Measurements from ENCODE around the gene FTO.

The FTO gene

GRCh38 chr16:54173490-54173889, 469.5 kb downstream of the FTO start:
- H3K4me3 ChIP-seq (ENCODE audit: low read depth, low read length) = no peak overlapping the region
- no peak for DNase-seq (ENCODE audit: low read depth)
- TF ChIP-seq CTCF (conservative IDR thresholded peaks at IDR 0.05; ENCODE audit: low read depth, low read length) = no peak

- no peak for TF ChIP-seq CTCF (conservative IDR thresholded peaks at IDR 0.05; ENCODE audit: low read depth, low read length)
- no peak overlapping the region for H3K4me3 ChIP-seq (ENCODE audit: low read depth, low read length)
- no peak for DNase-seq (ENCODE audit: low read depth)
Observed at GRCh38 chr16:54174201-54174600, 470.2 kb downstream of the FTO start.

DNA sequence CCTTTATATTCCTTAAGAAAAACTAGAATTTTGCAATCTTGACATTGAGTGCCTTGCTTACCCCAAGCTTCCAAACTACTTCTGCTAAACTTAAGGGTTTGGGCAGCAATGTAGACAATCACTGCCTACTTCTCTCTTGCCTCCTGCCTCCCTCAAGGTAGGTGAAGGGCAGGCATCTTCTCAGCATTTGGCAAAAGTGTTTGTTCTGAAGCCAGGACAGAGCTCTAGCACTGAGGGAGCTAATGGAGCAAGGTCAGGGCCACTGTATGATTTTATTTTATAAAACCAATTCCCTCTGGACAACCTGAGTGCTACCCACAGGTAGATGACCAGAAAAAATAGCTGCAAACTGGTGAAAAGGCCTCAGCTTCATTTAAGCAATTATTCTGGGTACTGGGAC, 470.8 kb downstream of the FTO start:
- TF ChIP-seq CTCF (conservative IDR thresholded peaks at IDR 0.05; ENCODE audit: low read depth, low read length) = no peak
- no peak overlapping the region for H3K4me3 ChIP-seq (ENCODE audit: low read depth, low read length)
- no peak for DNase-seq (ENCODE audit: low read depth)

DNA sequence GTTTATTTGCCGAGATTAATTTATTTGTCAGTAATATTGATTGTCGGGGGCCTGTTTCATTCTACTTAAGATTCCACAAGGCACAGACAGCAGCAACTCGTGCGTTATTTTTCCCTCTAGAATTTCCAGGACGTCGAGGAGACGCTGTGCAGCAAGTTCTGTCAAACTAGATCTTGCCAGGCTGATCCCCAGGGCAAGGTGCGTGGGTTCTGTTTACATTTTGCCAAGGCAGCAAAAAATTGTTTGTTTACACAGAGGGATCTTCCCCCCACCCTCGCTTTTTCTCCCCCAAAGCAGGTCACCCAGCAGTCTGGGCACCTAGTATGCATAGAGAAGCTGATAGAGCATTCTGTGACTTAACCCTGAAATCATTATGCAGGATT, 471.2 kb downstream of the FTO start:
- TF ChIP-seq CTCF (conservative IDR thresholded peaks at IDR 0.05; ENCODE audit: low read depth, low read length) = no peak
- DNase-seq (ENCODE audit: low read depth) = no peak
- no peak overlapping the region for H3K4me3 ChIP-seq (ENCODE audit: low read depth, low read length)

DNA sequence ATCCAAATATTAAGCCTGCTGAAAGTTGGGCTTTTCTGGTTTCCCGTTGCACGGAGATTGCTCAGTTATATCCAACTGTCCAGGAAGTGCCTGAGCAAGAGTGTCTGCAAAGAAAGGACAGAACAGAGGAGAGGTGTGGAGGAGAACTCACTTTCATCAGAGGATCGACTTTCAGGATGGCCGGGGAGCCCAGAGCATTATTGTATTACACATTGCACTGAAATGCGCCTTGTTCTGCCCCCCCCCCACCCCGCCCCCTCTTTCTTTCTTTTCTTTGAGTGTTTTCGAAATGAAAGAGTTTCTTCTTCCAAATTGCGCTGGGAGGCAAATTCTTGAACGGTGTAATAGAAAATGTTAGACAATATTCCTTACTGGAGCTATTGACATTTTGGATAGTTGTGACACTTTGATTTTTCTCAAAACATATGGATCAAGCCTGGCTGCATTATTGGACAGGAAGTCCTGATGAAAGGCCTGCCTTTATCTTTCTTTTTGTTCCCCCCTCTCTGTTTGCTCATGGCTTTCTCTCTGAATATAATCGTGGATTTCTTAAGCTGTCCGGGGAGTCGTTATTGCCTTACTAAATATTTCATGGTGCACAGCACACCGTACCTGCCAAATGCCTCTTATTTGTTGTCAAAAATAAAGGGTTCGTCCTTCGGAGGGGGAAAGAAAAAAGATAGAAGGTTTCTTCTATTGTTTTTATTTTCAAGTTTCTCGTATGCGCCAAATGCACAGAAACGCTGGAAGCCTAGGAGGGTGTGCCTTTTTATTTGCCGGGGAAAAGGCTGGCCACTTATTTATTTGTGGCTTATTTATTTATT, 471.8 kb downstream of the FTO start:
- TF ChIP-seq CTCF (conservative IDR thresholded peaks at IDR 0.05; ENCODE audit: low read depth, low read length) = no peak
- peak; percentile 46 for DNase-seq (ENCODE audit: low read depth)
- H3K4me3 ChIP-seq (ENCODE audit: low read depth, low read length) = peak overlapping the region; percentile 17

DNA sequence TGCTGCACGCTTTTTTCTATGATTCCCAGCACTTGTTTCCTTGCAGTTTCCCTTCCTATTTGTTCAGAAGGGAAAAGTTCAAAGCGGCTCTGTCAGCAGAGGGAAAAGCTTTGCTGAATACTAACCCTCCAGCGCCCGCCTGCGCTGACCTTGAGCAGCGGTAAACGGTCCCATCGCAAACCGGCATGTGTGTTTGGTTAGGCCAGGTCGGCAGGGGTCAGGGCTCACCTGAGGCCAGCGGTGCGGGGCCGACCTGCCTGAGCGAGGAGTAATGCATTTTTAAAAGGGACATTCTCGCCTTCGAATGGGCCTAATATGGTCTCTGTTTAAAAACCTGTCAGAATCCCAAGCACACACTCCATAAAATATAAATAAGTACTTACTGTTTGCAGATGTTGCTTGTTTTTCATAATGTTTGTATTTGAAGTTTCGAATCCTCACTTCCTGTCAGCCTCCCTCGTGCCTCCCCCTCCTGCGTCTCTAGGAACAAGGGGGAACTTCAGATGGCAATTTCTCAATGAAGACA, 472.5 kb downstream of the FTO start:
- DNase-seq (ENCODE audit: low read depth) = peak; percentile 25
- peak overlapping the region; percentile 17 for H3K4me3 ChIP-seq (ENCODE audit: low read depth, low read length)
- peak; percentile 19 for TF ChIP-seq CTCF (conservative IDR thresholded peaks at IDR 0.05; ENCODE audit: low read depth, low read length)
